Activated T-helper 2 cell treated with anti-CD3 and anti-CD28 coated beads, Interferon-gamma antibody, Interleukin-2, Interleukin-4, amounts not matched to agents 10 μg/mL and 5 μg/mL and 100 μg/mL, durations not matched to agents 14 hours and 24 hours and 36 hours (primary cell): ENCODE results near the gene PSTPIP2. TPM values are rescaled to one million over a fixed set of nuclear protein-coding genes. Genes with fewer than 3 reads are reported as not detected.

ENCODE experiments used
- DNase-seq: peaks from one replicate; pipeline ENCODE4 v3.0.0; 2021; ENCODE audit warnings: low spot score
- H3K27ac Mint-ChIP-seq: one replicate; pipeline ENCODE4 v1.8.0; 2021; ENCODE audit warnings: mixed read lengths
- H3K27me3 Mint-ChIP-seq: one replicate; pipeline ENCODE4 v1.8.0; 2021; ENCODE audit warnings: low read depth, mixed read lengths
- H3K36me3 Mint-ChIP-seq: one replicate; pipeline ENCODE4 v1.8.0; 2021; ENCODE audit warnings: low read depth, mixed read lengths
- H3K4me1 Mint-ChIP-seq: one replicate; pipeline ENCODE4 v1.8.0; 2021; ENCODE audit warnings: low read depth, mixed read lengths
- H3K4me3 Mint-ChIP-seq: one replicate; pipeline ENCODE4 v1.8.0; 2021; ENCODE audit warnings: low read depth, mild to moderate bottlenecking, moderate library complexity, mixed read lengths
- H3K9me3 Mint-ChIP-seq: one replicate; pipeline ENCODE4 v1.8.0; 2021; ENCODE audit warnings: mixed read lengths
- intact Hi-C: fragments of 100-400 bp; cut with micrococcal nuclease; formaldehyde crosslinking; loops from one replicate; pipeline ENCODE4 v1.15.1; 2023
- total RNA-seq: library from RNA; stranded (reverse); gene quantifications from 2 replicates; pipeline ENCODE4 v1.2.3, GENCODE V29; 2022

Gene PSTPIP2
- total RNA-seq, 1 donor from 2014 or later: 39.0 TPM

DNA sequence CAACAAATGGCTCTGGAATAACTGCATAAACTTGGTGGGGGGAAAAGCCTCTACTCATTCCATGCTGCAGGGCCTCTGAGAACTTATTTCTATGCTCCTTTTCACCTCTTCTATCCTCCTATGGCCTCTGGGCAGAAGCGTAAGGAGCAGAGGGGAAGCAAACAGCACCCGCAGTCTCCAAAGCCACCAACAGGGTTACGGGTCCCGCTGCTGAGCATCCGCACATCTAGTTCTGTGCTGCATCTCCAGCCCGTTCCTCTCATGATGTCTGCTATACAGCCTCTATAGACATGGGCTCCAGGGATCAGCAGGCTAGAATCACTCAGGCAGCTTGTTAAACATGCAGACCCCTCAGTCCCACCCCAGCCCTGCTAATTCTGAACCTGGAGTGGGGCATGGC is 25.9 kb downstream of the PSTPIP2 start:
- no peak for DNase-seq
- Mint-ChIP-seq H3K36me3 (peaks cover 9% of the 10 kb centered on the region), H3K9me3 (no peaks in the 10 kb centered on the region), H3K4me1 (peaks cover 28% of the 10 kb centered on the region), H3K4me3 (no peak overlapping the region), H3K27ac (no peak overlapping the region), H3K27me3 (no peaks in the 10 kb centered on the region)
- intact Hi-C loops: no loop called here

DNA sequence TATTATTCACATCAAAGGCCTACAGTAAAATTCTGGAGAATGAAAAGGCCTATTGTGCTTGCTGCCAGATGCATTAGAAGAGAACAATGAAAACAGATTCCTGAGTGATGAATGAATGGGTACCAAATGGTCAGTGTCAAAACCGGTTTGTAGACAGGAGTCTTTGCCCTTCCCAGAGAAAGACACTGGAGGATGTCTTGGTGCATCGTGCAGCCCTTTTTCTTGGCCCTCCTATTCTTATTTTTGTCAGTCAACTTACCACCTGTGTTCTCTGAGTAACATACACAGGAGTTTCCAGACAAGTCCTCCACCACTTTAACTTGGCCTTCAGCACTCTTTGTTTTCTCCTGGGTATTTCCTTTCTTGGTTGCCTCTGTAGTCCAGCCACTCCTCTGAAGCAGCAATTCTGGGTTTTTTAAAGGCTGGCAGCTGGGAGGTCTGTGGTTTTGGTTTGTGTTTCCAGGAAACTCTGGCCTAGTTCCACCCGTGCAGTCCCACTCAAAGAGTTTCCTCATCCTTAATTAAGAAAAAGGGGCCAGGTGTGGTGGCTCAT is 29.4 kb downstream of the PSTPIP2 start:
- peak; percentile 17 for DNase-seq
- Mint-ChIP-seq H3K9me3 (no peaks in the 10 kb centered on the region), H3K27ac (peak overlapping the region; percentile 5), H3K27me3 (no peaks in the 10 kb centered on the region), H3K36me3 (peaks cover 22% of the 10 kb centered on the region), H3K4me3 (no peak overlapping the region), H3K4me1 (peaks cover 40% of the 10 kb centered on the region)
- intact Hi-C loops: loop anchor here (5.0 kb wide), 1 partner anchor 45 kb away; no protein-coding TSS in a partner anchor

DNA sequence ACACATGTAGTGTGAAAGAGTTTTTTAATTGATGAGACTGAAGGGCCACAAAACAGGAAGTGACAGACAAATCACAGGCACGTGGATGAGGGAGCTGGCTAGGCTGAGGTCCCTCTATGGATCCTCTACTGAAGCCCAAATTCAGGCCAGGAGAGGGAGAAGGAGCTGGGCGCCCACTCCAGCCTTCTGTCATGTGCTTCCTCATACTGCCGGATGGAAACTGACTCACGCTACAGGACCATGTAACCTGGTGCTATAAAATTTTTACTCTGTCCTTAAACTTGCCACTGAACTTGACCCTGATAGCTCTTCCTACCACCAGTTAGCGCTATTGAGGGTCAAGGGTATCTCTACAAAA is 31.3 kb downstream of the PSTPIP2 start:
- Mint-ChIP-seq H3K27me3 (no peaks in the 10 kb centered on the region), H3K36me3 (peaks cover 26% of the 10 kb centered on the region), H3K9me3 (no peaks in the 10 kb centered on the region), H3K27ac (peak overlapping the region; percentile 14), H3K4me1 (peaks cover 40% of the 10 kb centered on the region), H3K4me3 (no peak overlapping the region)
- DNase-seq: no peak
- intact Hi-C loops: loop anchor here (5.0 kb wide), 1 partner anchor 43 kb away; no protein-coding TSS in a partner anchor

DNA sequence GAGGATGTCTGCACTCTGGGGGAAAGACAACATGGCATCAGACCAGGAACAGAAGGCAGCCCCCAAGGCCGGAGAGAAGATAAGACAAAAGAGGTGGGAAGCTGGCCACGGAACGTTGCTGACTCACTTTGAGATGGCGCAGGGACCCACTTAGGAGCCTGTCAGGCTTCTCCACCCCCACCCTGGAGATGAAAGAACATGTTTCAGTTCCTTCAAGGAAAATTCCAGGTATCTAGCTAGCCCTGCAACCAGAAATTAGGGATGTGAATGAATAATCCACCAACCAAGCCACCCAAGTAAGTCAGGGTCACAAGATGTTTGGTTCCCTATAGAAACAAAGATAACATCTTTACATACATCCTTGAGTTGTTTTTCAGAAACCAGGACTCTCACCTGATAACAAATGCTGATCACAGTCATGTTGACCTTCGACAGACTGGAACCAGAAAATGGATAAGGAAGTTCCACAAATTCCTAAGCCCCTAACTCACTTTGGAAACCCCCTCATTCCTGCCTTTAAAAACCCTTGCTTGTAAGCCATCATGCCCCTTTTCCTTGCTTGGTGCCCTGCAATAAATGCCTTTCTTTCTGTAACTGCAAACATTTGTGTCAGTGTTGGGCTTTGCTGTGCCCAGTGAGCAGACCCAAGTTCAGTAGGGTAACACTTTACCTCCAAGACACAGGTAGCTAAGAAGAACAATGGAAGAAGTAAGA is 31.9 kb downstream of the PSTPIP2 start:
- Mint-ChIP-seq H3K27me3 (no peaks in the 10 kb centered on the region), H3K36me3 (peaks cover 30% of the 10 kb centered on the region), H3K4me3 (no peak overlapping the region), H3K4me1 (peaks cover 42% of the 10 kb centered on the region), H3K27ac (peak overlapping the region; percentile 14), H3K9me3 (no peaks in the 10 kb centered on the region)
- DNase-seq: no peak
- intact Hi-C loops: loop anchor here (5.0 kb wide), 1 partner anchor 43 kb away; no protein-coding TSS in a partner anchor

DNA sequence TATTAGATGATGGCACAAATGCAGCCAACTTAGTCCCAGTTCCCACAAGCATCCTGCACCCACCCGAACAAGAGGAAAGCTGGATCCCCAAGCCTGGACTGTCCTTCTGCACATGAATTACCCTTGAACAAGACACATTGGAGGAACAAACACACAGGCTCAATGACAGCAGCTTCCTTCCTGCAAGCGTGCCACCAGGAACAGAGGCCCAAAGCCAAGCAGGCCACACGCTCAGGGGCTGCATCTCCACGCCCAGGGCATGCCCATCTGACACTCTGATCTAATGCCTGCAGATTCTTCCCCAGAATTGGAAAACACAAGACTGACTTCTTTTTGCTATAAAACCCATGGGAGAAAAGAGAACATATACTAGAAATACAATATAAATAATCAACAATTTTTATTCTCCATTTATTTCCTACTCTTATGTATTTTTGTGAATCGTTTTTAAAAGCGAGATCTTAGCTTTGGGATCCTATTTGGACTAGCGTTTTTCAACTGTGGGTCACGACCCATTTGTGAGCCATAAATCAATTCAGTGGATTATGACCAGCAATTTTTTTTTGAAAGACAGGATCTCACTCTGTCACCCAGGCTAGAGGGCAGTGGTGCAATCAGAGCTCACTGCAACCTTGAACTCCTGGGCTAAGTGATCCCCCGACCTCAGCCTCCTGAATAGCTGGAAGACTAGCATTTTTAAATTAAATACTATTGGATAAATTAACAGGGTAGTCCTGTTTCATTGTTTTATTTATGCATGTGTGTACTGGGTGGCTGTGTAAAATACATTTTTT is 34.4 kb downstream of the PSTPIP2 start:
- Mint-ChIP-seq H3K36me3 (peaks cover 31% of the 10 kb centered on the region), H3K27me3 (no peaks in the 10 kb centered on the region), H3K27ac (peak overlapping the region; percentile 18), H3K4me3 (no peak overlapping the region), H3K9me3 (no peaks in the 10 kb centered on the region), H3K4me1 (peaks cover 33% of the 10 kb centered on the region)
- DNase-seq: no peak
- intact Hi-C loops: no loop called here

DNA sequence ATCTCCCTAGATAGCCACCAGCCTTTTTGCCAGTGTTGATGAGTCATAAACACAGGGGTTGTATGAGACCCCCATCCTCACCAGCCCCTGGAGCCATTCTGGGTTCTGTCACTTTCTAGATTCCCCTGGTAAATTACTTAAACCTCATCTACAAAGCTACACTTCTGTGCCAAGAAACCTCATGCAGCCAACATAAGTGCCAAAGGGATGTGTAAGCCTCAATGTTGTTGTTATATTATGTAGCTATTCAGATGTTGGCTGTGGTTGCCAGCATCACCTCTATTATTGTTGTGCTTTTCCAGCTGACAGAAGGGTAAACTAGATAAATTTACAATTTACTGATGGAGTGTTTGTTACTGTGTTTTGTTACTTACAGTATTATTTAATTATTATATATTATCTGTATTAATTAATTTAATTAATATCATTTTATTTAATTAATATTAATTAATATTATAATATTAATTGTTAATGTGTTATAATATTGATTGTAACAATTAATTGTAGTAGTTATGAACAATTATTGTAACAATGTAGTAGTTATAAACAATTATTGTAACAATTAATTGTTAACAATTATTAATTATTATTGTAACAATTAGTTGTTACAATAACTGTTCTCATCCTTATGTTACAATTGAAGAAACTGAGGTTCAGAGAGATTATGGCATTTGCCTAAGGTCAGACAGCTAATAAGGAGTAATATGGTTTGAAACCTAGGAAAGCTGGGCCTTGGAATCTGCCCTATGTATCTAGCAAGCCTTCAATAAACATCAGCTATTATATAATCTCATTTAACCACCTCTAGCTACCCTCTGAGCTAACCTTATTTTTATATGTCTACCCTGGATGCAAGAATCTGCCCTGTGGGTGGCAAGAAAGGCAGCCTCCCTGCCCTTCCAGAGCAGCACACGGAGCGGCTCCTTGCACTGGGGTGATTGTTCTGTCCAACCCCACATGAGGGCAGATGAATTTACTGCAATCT is 36.1 kb downstream of the PSTPIP2 start:
- Mint-ChIP-seq H3K4me1 (peaks cover 24% of the 10 kb centered on the region), H3K27ac (no peak overlapping the region), H3K36me3 (peaks cover 44% of the 10 kb centered on the region), H3K27me3 (no peaks in the 10 kb centered on the region), H3K9me3 (no peaks in the 10 kb centered on the region), H3K4me3 (no peak overlapping the region)
- intact Hi-C loops: no loop called here
- no peak for DNase-seq

DNA sequence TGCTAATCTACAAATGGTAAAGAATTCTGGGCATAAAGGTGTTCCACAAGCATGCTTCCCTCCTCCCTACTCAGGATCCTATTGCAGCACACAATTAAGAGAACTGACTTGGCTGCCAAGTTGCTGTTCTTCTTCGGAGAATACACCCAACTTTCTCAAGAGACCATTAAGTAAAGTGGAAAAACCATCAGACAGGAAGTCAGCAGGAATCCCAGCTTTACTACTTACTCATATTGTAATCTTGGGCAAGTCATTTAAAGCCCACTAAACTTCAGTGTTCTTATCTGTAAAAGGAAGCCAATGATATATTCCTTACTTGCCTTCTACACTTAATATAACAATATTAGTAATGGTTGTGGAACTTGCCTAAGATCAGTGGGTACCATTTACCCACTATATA is 37.8 kb downstream of the PSTPIP2 start:
- peaks cover 1% of the 10 kb centered on the region for H3K27me3 Mint-ChIP-seq
- peaks cover 12% of the 10 kb centered on the region for H3K4me1 Mint-ChIP-seq
- no peak overlapping the region for H3K4me3 Mint-ChIP-seq
- H3K9me3 Mint-ChIP-seq: no peaks in the 10 kb centered on the region
- no peak overlapping the region for H3K27ac Mint-ChIP-seq
- DNase-seq: no peak
- intact Hi-C loops: no loop called here
- H3K36me3 Mint-ChIP-seq: peaks cover 43% of the 10 kb centered on the region

DNA sequence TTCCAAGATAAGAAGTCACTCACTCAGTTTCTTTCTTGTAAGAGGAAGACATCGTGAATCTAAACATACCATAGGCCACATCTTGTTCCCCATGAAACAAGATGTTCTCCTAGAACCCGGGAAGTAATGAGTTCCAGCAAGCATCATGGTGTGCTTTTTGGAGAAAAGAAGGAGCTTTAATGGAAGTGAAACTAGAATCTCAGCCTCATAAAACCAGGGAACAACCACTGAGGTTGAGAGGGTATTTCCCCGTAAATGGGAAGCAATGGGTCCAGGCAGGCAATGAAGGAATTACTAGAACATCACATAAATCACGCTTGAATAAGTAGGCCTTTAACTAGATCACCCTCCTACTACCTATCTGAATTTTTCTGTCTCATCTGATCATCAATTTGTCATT is 40.3 kb downstream of the PSTPIP2 start:
- H3K27me3 Mint-ChIP-seq: peaks cover 7% of the 10 kb centered on the region
- H3K36me3 Mint-ChIP-seq: peaks cover 49% of the 10 kb centered on the region
- peaks cover 23% of the 10 kb centered on the region for H3K4me1 Mint-ChIP-seq

DNA sequence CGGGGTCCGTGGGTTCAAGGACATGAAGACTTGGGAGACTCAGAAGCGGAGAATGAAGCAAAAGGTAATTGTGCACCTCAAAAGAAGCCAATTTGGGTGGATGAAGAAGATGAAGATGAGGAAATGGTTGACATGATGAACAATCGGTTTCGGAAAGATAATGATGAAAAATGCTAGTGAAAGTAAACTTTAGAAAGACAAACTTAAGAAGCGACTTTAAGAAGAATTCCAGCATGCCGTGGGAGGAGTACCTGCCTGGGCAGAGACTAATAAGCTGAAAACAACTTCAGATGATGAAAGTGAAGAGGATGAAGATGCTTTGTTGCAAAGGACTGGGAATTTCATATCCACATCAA is 43.5 kb downstream of the PSTPIP2 start:
- no peaks in the 10 kb centered on the region for H3K9me3 Mint-ChIP-seq
- peaks cover 19% of the 10 kb centered on the region for H3K4me1 Mint-ChIP-seq
- H3K36me3 Mint-ChIP-seq: peaks cover 44% of the 10 kb centered on the region
- peak overlapping the region; percentile 79 for H3K4me3 Mint-ChIP-seq
- H3K27me3 Mint-ChIP-seq: peaks cover 7% of the 10 kb centered on the region
- intact Hi-C loops: loop anchor here (5.0 kb wide), 1 partner anchor 44 kb away; the partner anchor contains the start of gene PSTPIP2
- peak overlapping the region; percentile 13 for H3K27ac Mint-ChIP-seq
- DNase-seq: no peak

More for the DNA sequence above, 40.3 kb downstream of the PSTPIP2 start:
- no peak for DNase-seq
- no peak overlapping the region for H3K27ac Mint-ChIP-seq
- intact Hi-C loops: no loop called here
- H3K9me3 Mint-ChIP-seq: no peaks in the 10 kb centered on the region
- H3K4me3 Mint-ChIP-seq: no peak overlapping the region

DNA sequence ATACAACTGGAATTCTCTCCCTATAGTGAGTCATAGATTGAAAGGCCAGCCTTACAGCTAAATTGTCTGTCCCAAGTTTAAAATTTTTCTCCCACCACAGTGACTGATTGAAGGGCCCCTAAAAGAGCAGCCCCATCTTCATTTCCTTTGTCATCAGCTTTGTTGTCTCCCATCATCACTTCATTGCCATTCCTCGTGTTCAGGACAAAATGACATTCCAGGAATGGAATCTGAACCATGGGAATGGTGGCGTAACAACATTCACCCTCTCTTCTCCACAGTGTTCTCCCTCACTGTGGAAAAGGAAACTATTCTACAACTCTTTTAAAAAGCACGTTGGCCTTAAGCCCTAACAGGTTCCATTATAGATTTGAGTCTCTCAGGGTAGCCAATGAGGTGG is 52.1 kb downstream of the PSTPIP2 start:
- Mint-ChIP-seq H3K27ac (no peak overlapping the region), H3K4me3 (no peak overlapping the region), H3K9me3 (no peaks in the 10 kb centered on the region), H3K36me3 (peaks cover 34% of the 10 kb centered on the region), H3K4me1 (peaks cover 5% of the 10 kb centered on the region), H3K27me3 (no peaks in the 10 kb centered on the region)
- intact Hi-C loops: no loop called here
- DNase-seq: no peak

DNA sequence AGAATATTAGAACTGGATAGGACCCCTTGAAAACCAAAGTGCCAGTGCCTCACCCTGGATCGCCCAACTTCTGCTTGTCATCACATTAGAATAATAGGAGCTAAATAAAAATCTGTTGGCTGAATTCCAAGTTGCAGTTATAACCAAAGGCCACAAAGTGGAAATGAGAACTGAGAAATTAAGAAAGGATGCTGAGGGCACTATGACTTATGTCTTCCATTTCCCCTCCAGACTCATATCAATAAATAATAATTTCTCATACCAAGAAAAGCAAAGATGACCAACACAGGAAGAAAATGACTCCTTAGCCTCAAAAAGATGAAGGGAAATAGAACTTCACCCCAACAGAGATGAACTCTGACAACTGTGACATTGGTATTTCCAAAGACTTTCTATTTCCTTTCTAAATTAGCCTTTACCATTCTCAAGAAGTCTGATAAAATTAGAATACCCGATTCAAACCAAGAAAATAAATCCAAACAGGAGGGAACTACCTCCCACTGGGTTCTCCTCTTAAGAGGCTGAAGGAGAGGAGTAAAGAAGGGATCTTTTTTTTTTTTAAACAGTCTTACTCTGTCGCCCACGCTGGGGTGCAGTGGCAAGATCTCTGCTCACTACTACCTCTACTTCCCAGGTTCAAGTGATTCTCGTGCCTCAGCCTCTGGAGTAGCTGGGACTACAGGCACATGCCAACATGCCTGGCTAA is 58.4 kb downstream of the PSTPIP2 start:
- Mint-ChIP-seq H3K27me3 (no peaks in the 10 kb centered on the region), H3K4me1 (peaks cover 18% of the 10 kb centered on the region), H3K9me3 (no peaks in the 10 kb centered on the region), H3K4me3 (no peak overlapping the region), H3K36me3 (peaks cover 49% of the 10 kb centered on the region), H3K27ac (peak overlapping the region; percentile 53)
- intact Hi-C loops: loop anchor here (1.0 to 5.0 kb wide), 6 partner anchors 15 to 346 kb away; no protein-coding TSS in a partner anchor
- no peak for DNase-seq
